Astrocyte of the spinal cord (primary cell): Measurements from ENCODE around the gene SNX22.

ENCODE experiments used
- DNase-seq: peaks from one replicate; pipeline ENCODE4 v3.0.0; 2011; ENCODE audit warnings: low read depth, low spot score
- H3K4me3 ChIP-seq: 2 replicates; pipeline ENCODE4 v1.5.1; 2011; ENCODE audit warnings: low read depth, mild to moderate bottlenecking, low read length, moderate library complexity
- CTCF ChIP-seq: IDR thresholded peaks from 2 replicates; pipeline ENCODE4 v1.5.1; 2012; ENCODE audit warnings: low read depth, mild to moderate bottlenecking, low read length, inconsistent platforms
- in situ Hi-C: cut with HindIII; loops from 2 replicates; pipeline ENCODE4 v1.10.0; 2017; ENCODE audit warnings: low sequenced_read_pairs

The SNX22 gene

GRCh38 chr15:64162478-64162868 lies 10.9 kb downstream of the SNX22 start:
- no peak for TF ChIP-seq CTCF
- DNase-seq = no peak

GRCh38 chr15:64162869-64163658 lies 11.5 kb downstream of the SNX22 start, which contains the start of gene PPIB:
TSS of gene PPIB (minus strand) at chr15:64163022. CDS start at chr15:64162986, 36 bp downstream.
- in situ Hi-C loops = no loop called here
- TF ChIP-seq CTCF = peak; percentile 47
- H3K4me3 ChIP-seq = peak within 1 kb of the TSS; percentile 95
- DNase-seq = peak; percentile 99

More at GRCh38 chr15:64162478-64162868, 10.9 kb downstream of the SNX22 start:
- H3K4me3 ChIP-seq = peak overlapping the region; percentile 95
- in situ Hi-C loops = no loop called here

GRCh38 chr15:64163659-64164362 lies 12.3 kb downstream of the SNX22 start:
- H3K4me3 ChIP-seq = peak overlapping the region; percentile 42
- TF ChIP-seq CTCF = no peak
- no peak for DNase-seq
- in situ Hi-C loops = no loop called here

GRCh38 chr15:64164436-64164835 lies 12.9 kb downstream of the SNX22 start:
- TF ChIP-seq CTCF = no peak
- in situ Hi-C loops = no loop called here
- DNase-seq = no peak
- H3K4me3 ChIP-seq = no peak overlapping the region

- no peak for DNase-seq
- no peak for TF ChIP-seq CTCF
- in situ Hi-C loops = no loop called here
- H3K4me3 ChIP-seq = no peak overlapping the region
Observed at GRCh38 chr15:64166102-64166890, 14.8 kb downstream of the SNX22 start.

GRCh38 chr15:64180235-64180824 lies 28.8 kb downstream of the SNX22 start:
- no peak for DNase-seq
- no peak for TF ChIP-seq CTCF
- no peak overlapping the region for H3K4me3 ChIP-seq
- in situ Hi-C loops = no loop called here
